ENCODE results near the gene REEP6.
"Not testable (repeated sequence)": the region's sequence is repeated elsewhere in the genome, so short reads cannot be mapped to it uniquely, and the experiment has no call there.

REEP6 gene

GRCh38 chr19:1496714-1497577 lies 6.0 kb downstream of the REEP6 start:
- FAIRE-seq (no peak), DNase-seq (ENCODE audit: insufficient read length, low spot score) (no peak)
- TF ChIP-seq POLR2A (IDR thresholded peaks at IDR 0.05; ENCODE audit: low read depth, low read length), result no peak

GRCh38 chr19:1497578-1498235 lies 6.7 kb downstream of the REEP6 start:
- FAIRE-seq, result no peak
- no peak for TF ChIP-seq POLR2A (IDR thresholded peaks at IDR 0.05; ENCODE audit: low read depth, low read length)
- no peak for DNase-seq (ENCODE audit: insufficient read length, low spot score)

GRCh38 chr19:1499231-1499630 lies 8.2 kb downstream of the REEP6 start:
- FAIRE-seq; DNase-seq (ENCODE audit: insufficient read length, low spot score): not testable (repeated sequence)

- no peak for FAIRE-seq
- no peak for DNase-seq (ENCODE audit: insufficient read length, low spot score)
- TF ChIP-seq POLR2A (IDR thresholded peaks at IDR 0.05; ENCODE audit: low read depth, low read length), result no peak
Observed at GRCh38 chr19:1501200-1501595, 10.2 kb downstream of the REEP6 start.

GRCh38 chr19:1502433-1503088 lies 11.6 kb downstream of the REEP6 start:
- FAIRE-seq, result no peak
- TF ChIP-seq POLR2A (IDR thresholded peaks at IDR 0.05; ENCODE audit: low read depth, low read length), result no peak

GRCh38 chr19:1503089-1503924 lies 12.3 kb downstream of the REEP6 start:
- DNase-seq (ENCODE audit: insufficient read length, low spot score), result no peak
- FAIRE-seq, result no peak
- TF ChIP-seq POLR2A (IDR thresholded peaks at IDR 0.05; ENCODE audit: low read depth, low read length), result no peak

More at GRCh38 chr19:1502433-1503088, 11.6 kb downstream of the REEP6 start:
- no peak for DNase-seq (ENCODE audit: insufficient read length, low spot score)

- no peak for TF ChIP-seq POLR2A (IDR thresholded peaks at IDR 0.05; ENCODE audit: low read depth, low read length)
- DNase-seq (ENCODE audit: insufficient read length, low spot score), result no peak
- no peak for FAIRE-seq
Observed at GRCh38 chr19:1503925-1504773, 13.2 kb downstream of the REEP6 start.

- no peak for FAIRE-seq
- no peak for DNase-seq (ENCODE audit: insufficient read length, low spot score)
- no peak for TF ChIP-seq POLR2A (IDR thresholded peaks at IDR 0.05; ENCODE audit: low read depth, low read length)
Observed at GRCh38 chr19:1505012-1505411, 14.0 kb downstream of the REEP6 start.

- FAIRE-seq (no peak), DNase-seq (ENCODE audit: insufficient read length, low spot score) (no peak)
- no peak for TF ChIP-seq POLR2A (IDR thresholded peaks at IDR 0.05; ENCODE audit: low read depth, low read length)
Observed at GRCh38 chr19:1505991-1506881, 15.3 kb downstream of the REEP6 start.

- FAIRE-seq, result no peak
Observed at GRCh38 chr19:1507192-1507660, 16.2 kb downstream of the REEP6 start.

GRCh38 chr19:1507763-1508506 lies 17.0 kb downstream of the REEP6 start:
- peak; percentile 97 for DNase-seq (ENCODE audit: insufficient read length, low spot score)
- peak; percentile 76 for FAIRE-seq
- TF ChIP-seq POLR2A (IDR thresholded peaks at IDR 0.05; ENCODE audit: low read depth, low read length), result peak; percentile 38; the same call in 1 of the 2 replicates

More at GRCh38 chr19:1507192-1507660, 16.2 kb downstream of the REEP6 start:
- TF ChIP-seq POLR2A (IDR thresholded peaks at IDR 0.05; ENCODE audit: low read depth, low read length), result no peak
- DNase-seq (ENCODE audit: insufficient read length, low spot score), result no peak

All from H54 (cell line).